Measurements from ENCODE around the gene CHKB.

CHKB gene

DNA sequence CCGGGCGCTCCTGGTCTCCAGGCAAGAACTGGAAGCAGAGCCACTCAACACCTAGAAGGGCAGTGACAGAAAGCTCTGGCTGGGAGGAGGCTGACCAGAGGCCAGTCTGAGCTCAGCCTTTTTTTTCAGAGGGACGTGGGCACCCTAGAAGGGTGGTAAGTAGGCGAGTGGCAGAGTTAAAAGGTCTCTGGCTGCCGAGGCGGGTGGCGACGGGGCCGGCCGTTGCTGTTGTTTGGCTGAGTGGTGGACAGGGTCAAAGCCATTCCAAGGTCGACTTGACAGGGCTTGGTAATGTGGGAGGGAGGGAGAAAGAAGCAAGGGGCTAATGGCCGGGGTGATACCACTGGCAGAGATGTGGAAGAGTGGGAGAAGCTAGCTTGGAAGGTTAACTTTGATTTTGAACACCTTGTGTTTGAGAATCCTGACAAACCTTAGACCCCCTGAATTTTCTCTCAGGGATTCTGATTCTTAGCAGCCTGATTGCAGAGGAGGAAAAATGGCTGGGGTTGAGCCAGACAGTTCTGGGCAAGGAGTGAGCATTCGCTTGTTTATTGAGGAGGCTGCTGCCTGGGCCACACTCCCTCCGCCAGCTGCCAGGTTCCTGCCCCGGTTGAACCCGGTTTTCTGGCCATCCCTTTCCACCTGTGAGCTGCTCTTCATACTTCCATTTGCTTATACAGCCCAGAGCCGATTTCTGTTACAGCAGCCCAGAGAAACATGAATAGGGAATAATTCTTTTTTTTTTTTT lies 19.1 kb downstream of the CHKB start:
- Mint-ChIP-seq H3K9me3 (no peaks in the 10 kb centered on the region), H3K4me3 (peak overlapping the region; percentile 90), H3K36me3 (ENCODE audit: low read depth) (peaks cover 4% of the 10 kb centered on the region), H3K27ac (no peak overlapping the region), H3K27me3 (ENCODE audit: low read depth, poor library complexity) (peaks cover 52% of the 10 kb centered on the region), H3K4me1 (peaks cover 11% of the 10 kb centered on the region)
- DNase-seq: no peak
- TF ChIP-seq CTCF (IDR thresholded peaks at IDR 0.05): no peak

DNA sequence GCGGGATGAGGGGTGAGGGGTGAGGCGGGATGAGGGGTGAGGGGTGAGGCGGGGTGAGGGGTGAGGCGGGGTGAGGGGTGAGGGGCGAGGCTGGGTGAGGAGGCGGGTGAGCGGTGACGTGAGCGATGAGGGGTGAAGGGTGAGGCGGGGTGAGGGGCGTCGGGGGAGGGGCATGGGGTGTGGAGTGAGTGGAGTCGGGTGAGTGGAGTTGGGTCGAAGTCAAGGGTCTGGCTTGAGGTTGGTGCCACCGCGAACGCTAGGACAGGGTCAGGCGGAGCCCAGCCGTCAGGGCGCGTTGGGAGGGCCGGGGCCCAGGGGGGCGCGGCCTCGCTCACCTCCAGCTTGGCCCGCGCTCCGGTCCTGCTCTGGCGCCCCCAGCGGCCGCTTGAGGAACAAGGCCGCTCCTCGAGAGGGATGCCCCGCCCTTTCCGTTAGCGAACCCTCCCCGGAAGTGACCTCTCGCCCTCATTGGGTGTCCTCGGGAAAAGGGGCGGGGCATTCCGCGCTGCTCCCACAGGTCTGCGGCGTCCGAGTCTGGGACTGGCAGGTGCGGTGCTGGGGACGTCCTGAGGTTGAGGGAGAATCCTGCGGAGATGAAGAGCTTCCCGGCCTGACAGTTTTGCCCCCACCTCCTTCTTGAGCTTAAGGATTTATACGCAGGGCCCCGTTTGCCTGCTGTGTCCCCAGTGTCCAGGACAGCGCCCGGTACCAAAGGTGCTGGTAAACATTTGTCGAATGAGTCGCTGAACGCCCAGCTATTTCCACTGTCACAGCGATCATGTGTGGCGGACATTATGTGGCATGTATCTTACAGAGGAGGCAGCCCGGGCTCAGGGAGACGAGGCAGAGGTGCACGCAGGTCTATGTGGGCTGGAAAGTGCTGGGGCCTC lies 19.9 kb downstream of the CHKB start, which contains the start of gene SYCE3:
TSS of gene SYCE3 (minus strand) at position 397 of the 890 bp plus-strand sequence. CDS start 6,514 bp downstream, outside the sequence.
- Mint-ChIP-seq H3K27ac (no peak within 1 kb of the TSS), H3K4me3 (peak within 1 kb of the TSS; percentile 90), H3K9me3 (no peaks in the 10 kb centered on the region), H3K27me3 (ENCODE audit: low read depth, poor library complexity) (peaks cover 53% of the 10 kb centered on the region), H3K36me3 (ENCODE audit: low read depth) (peaks cover 2% of the 10 kb centered on the region), H3K4me1 (peaks cover 11% of the 10 kb centered on the region)
- peak; percentile 99 for DNase-seq
- peak; percentile 89 for TF ChIP-seq CTCF (IDR thresholded peaks at IDR 0.05)

GRCh38 chr22:50561401-50562358 lies 21.0 kb downstream of the CHKB start:
- Mint-ChIP-seq H3K9me3 (no peaks in the 10 kb centered on the region), H3K4me1 (peaks cover 11% of the 10 kb centered on the region), H3K4me3 (peak overlapping the region; percentile 49), H3K27me3 (ENCODE audit: low read depth, poor library complexity) (peaks cover 50% of the 10 kb centered on the region), H3K27ac (no peak overlapping the region), H3K36me3 (ENCODE audit: low read depth) (no peaks in the 10 kb centered on the region)
- no peak for DNase-seq
- TF ChIP-seq CTCF (IDR thresholded peaks at IDR 0.05): no peak

GRCh38 chr22:50560034-50560433 lies 22.6 kb downstream of the CHKB start:
- no peaks in the 10 kb centered on the region for H3K9me3 Mint-ChIP-seq
- no peak for DNase-seq
- H3K4me3 Mint-ChIP-seq: no peak overlapping the region
- peaks cover 11% of the 10 kb centered on the region for H3K4me1 Mint-ChIP-seq
- H3K27me3 Mint-ChIP-seq (ENCODE audit: low read depth, poor library complexity): peaks cover 48% of the 10 kb centered on the region
- TF ChIP-seq CTCF (IDR thresholded peaks at IDR 0.05): no peak
- H3K27ac Mint-ChIP-seq: no peak overlapping the region
- no peaks in the 10 kb centered on the region for H3K36me3 Mint-ChIP-seq (ENCODE audit: low read depth)

DNA sequence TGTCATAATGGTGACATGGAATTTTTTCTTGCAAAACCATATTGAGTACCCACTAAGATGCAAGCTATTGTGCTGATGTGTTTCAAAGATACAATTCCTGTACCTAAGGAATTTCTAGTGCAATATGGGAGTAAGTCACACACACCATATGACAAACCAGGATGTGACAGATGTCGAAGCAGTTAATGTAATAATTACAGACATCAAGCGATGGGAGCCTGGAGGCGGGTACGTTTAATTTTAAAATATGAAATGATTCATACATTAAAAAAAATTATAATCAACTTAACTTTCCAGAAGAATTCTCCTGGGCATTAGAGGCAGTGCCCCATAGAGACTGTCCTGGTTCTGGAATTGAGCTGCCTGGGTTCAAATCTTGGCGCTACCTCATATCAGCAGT lies 25.9 kb downstream of the CHKB start:
- Mint-ChIP-seq H3K27ac (no peak overlapping the region), H3K36me3 (ENCODE audit: low read depth) (no peaks in the 10 kb centered on the region), H3K27me3 (ENCODE audit: low read depth, poor library complexity) (peaks cover 38% of the 10 kb centered on the region), H3K4me3 (no peak overlapping the region), H3K4me1 (no peaks in the 10 kb centered on the region), H3K9me3 (no peaks in the 10 kb centered on the region)
- no peak for TF ChIP-seq CTCF (IDR thresholded peaks at IDR 0.05)
- no peak for DNase-seq

All from nephron progenitor cell (in vitro differentiated cells).